ENCODE measurements around the gene TPD52L2. TPM values are rescaled to one million over a fixed set of nuclear protein-coding genes. Genes with fewer than 3 reads are reported as not detected.
A peak's percentile ranks its signal among the peaks of the same experiment; 100 is the strongest.

The TPD52L2 gene
- total and polyA plus RNA-seq, 2 donors (not counting 1 experiment from before 2014, with no cell fraction given), result 39.9 to 41.3 TPM

GRCh38 chr20:63876489-63877036 is 11.5 kb downstream of the TPD52L2 start:
- no peak for DNase-seq
- peaks cover 48% of the 10 kb centered on the region for H3K79me2 ChIP-seq (ENCODE audit: control insufficient read depth, insufficient read depth, low read length)
- no peaks in the 10 kb centered on the region for H3K27me3 Mint-ChIP-seq
- H3K9me3 Mint-ChIP-seq (ENCODE audit: insufficient read depth), result no peaks in the 10 kb centered on the region
- no peak overlapping the region for H3K9ac ChIP-seq (ENCODE audit: low read length)
- H3K4me1 Mint-ChIP-seq, result no peaks in the 10 kb centered on the region
- no peak overlapping the region for H2AFZ ChIP-seq (ENCODE audit: insufficient read depth, low read depth, low read length, poor library complexity, severe bottlenecking)
- ChIA-PET POLR2A (no interaction called here), CTCF (no interaction called here)
- 74% methylated on average over 18 of the region's 19 CpGs for WGBS (ENCODE audit: insufficient coverage)
- no peak overlapping the region for H3K4me3 ChIP-seq (ENCODE audit: control extremely low read depth in 1 of 5, extremely low read depth in 1 of 5, insufficient read depth in 1 of 5, low read depth in 2 of 5, low read length in 4 of 5)
- TF ChIP-seq EZH2 (IDR thresholded peaks at IDR 0.05; ENCODE audit: borderline replicate concordance, insufficient read depth, low read depth, low read length, poor library complexity, severe bottlenecking) (no peak), CTCF (IDR thresholded peaks at IDR 0.05) (no peak)
- no peak overlapping the region for H3K27ac Mint-ChIP-seq
- H3K27me3 ChIP-seq (replicated peaks in 1 of 4; ENCODE audit: control extremely low read depth in 1 of 4, control insufficient read depth in 3 of 4, insufficient read depth in 4 of 4, low read length in 3 of 4), result no peaks in the 10 kb centered on the region
- H4K20me1 ChIP-seq (ENCODE audit: control insufficient read depth, insufficient read depth, low read length, poor library complexity, severe bottlenecking), result peaks cover 39% of the 10 kb centered on the region
- no peak overlapping the region for H3K4me2 ChIP-seq (replicated peaks; ENCODE audit: low read depth, low read length, poor library complexity, severe bottlenecking)
- intact Hi-C loops (cut with micrococcal nuclease), result no loop called here
- no peak overlapping the region for H3K27ac ChIP-seq (ENCODE audit: low read length in 2 of 2)
- peaks cover 2 to 55% of the 10 kb centered on the region in 2 experiments for H3K36me3 ChIP-seq (replicated peaks in 1 of 2; ENCODE audit: control extremely low read depth in 1 of 2, control insufficient read depth in 1 of 2, extremely low read depth in 1 of 2, insufficient read depth in 2 of 2, low read length in 1 of 2)
- H3K9me3 ChIP-seq (ENCODE audit: control extremely low read depth in 1 of 3, control insufficient read depth in 2 of 3, insufficient read depth in 1 of 3, low read length in 2 of 3), result no peaks in the 10 kb centered on the region
- H3K4me1 ChIP-seq (ENCODE audit: control insufficient read depth in 2 of 2, insufficient read depth in 2 of 2, low read length in 2 of 2), result no peaks in the 10 kb centered on the region
- H3K4me3 Mint-ChIP-seq, result no peak overlapping the region
- ATAC-seq (ENCODE audit: low read depth), result no peak

GRCh38 chr20:63877755-63878470 is 12.8 kb downstream of the TPD52L2 start:
- Histone ChIP-seq H3K4me2 (replicated peaks; ENCODE audit: low read depth, low read length, poor library complexity, severe bottlenecking) (no peak overlapping the region), H3K9me3 (ENCODE audit: control extremely low read depth in 1 of 3, control insufficient read depth in 2 of 3, insufficient read depth in 1 of 3, low read length in 2 of 3) (no peaks in the 10 kb centered on the region), H3K9ac (ENCODE audit: low read length) (no peak overlapping the region), H3K27ac (ENCODE audit: low read length in 2 of 2) (no peak overlapping the region), H3K4me1 (ENCODE audit: control insufficient read depth in 2 of 2, insufficient read depth in 2 of 2, low read length in 2 of 2) (no peaks in the 10 kb centered on the region), H3K79me2 (ENCODE audit: control insufficient read depth, insufficient read depth, low read length) (peaks cover 49% of the 10 kb centered on the region), H3K4me3 (ENCODE audit: control extremely low read depth in 1 of 5, extremely low read depth in 1 of 5, insufficient read depth in 1 of 5, low read depth in 2 of 5, low read length in 4 of 5) (no peak overlapping the region), H3K27me3 (replicated peaks in 1 of 4; ENCODE audit: control extremely low read depth in 1 of 4, control insufficient read depth in 3 of 4, insufficient read depth in 4 of 4, low read length in 3 of 4) (no peaks in the 10 kb centered on the region), H2AFZ (ENCODE audit: insufficient read depth, low read depth, low read length, poor library complexity, severe bottlenecking) (no peak overlapping the region), H4K20me1 (ENCODE audit: control insufficient read depth, insufficient read depth, low read length, poor library complexity, severe bottlenecking) (peaks cover 53% of the 10 kb centered on the region), H3K36me3 (replicated peaks in 1 of 2; ENCODE audit: control extremely low read depth in 1 of 2, control insufficient read depth in 1 of 2, extremely low read depth in 1 of 2, insufficient read depth in 2 of 2, low read length in 1 of 2) (peaks cover 5 to 49% of the 10 kb centered on the region in 2 experiments)
- H3K4me1 Mint-ChIP-seq, result no peaks in the 10 kb centered on the region
- H3K9me3 Mint-ChIP-seq (ENCODE audit: insufficient read depth), result no peaks in the 10 kb centered on the region
- intact Hi-C loops (cut with micrococcal nuclease), result no loop called here
- H3K27ac Mint-ChIP-seq, result peak overlapping the region; percentile 20
- ChIA-PET POLR2A (no interaction called here), CTCF (no interaction called here)
- no peak for DNase-seq
- no peak for TF ChIP-seq EZH2 (IDR thresholded peaks at IDR 0.05; ENCODE audit: borderline replicate concordance, insufficient read depth, low read depth, low read length, poor library complexity, severe bottlenecking)
- TF ChIP-seq CTCF (IDR thresholded peaks at IDR 0.05), result no peak
- 90% methylated on average over 32 of the region's 32 CpGs for WGBS (ENCODE audit: insufficient coverage)
- no peaks in the 10 kb centered on the region for H3K27me3 Mint-ChIP-seq
- H3K4me3 Mint-ChIP-seq, result no peak overlapping the region
- no peak for ATAC-seq (ENCODE audit: low read depth)
